ENCODE measurements around the gene SNX10. TPM values are rescaled to one million over a fixed set of nuclear protein-coding genes. Genes with fewer than 3 reads are reported as not detected.
A peak's percentile ranks its signal among the peaks of the same experiment; 100 is the strongest.

SNX10 gene
- total RNA-seq, 1 experiment from 2014 or later: 9.4 TPM

DNA sequence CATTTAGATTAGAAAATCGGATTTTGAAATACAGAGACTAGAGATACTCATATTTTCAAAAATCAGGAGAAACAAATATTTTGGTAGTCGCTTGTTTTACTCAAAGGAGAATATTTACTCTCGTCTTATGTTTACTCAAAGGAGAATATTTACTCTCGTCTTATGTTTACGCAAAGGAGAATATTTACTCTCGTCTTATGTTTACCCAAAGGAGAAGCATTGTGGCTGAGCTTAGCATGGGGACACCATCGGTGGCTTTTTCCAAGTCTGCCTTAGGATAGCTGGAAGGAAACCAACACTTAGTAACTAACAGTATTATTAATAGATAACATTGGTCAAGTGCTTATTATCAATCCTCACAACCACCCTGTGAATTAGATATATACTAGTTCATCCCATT is 71.8 kb downstream of the SNX10 start:
- no peaks in the 10 kb centered on the region for H4K20me1 ChIP-seq (ENCODE audit: control insufficient read depth, insufficient read depth, insufficient read length)
- no CpG with 5 or more reads among the region's 7 CpGs for WGBS (ENCODE audit: extremely low coverage, insufficient read length, low lambda C conversion rate)
- no peak overlapping the region for H2BK15ac ChIP-seq (ENCODE audit: low read depth, low read length)
- H3K27ac Mint-ChIP-seq: peak overlapping the region in 1 of 3 experiments; percentile 68; a peak in 1 of 7 replicates
- H2BK5ac ChIP-seq (ENCODE audit: insufficient read length, low read length): no peak overlapping the region
- H2AK5ac ChIP-seq (ENCODE audit: insufficient read length, low read length): no peak overlapping the region
- no peaks in the 10 kb centered on the region for H3K23me2 ChIP-seq (ENCODE audit: insufficient read length, low read depth, low read length, poor library complexity, severe bottlenecking)
- no peak overlapping the region for H3K27ac ChIP-seq (ENCODE audit: insufficient read length, low read depth, low read length)
- no peak overlapping the region for H3K23ac ChIP-seq (ENCODE audit: insufficient read length, low read depth, low read length)
- H4K91ac ChIP-seq (ENCODE audit: insufficient read length, low read depth, low read length): no peak overlapping the region
- H4K8ac ChIP-seq (replicated peaks; ENCODE audit: insufficient read length, low read depth, low read length): no peak overlapping the region
- 0 out of 2 replicates have a peak, but pooled peaks cover 2% of the 10 kb centered on the region for H3K4me1 ChIP-seq (ENCODE audit: insufficient read depth, low read length)
- no peaks in the 10 kb centered on the region for H3K27me3 Mint-ChIP-seq (ENCODE audit: low read depth)
- H2AFZ ChIP-seq (ENCODE audit: low read length): no peak overlapping the region
- H3K27me3 ChIP-seq (ENCODE audit: insufficient read depth, low read length): no peaks in the 10 kb centered on the region
- H3K14ac ChIP-seq (ENCODE audit: insufficient read depth, low read length): no peak overlapping the region
- no peaks in the 10 kb centered on the region for H3K9me3 Mint-ChIP-seq
- H2BK120ac ChIP-seq (ENCODE audit: low read depth, low read length, poor library complexity, severe bottlenecking): no peak overlapping the region
- no peak overlapping the region for H3T11ph ChIP-seq (ENCODE audit: low read length)
- DNase-seq: no peak
- TF ChIP-seq, protein P1, sequence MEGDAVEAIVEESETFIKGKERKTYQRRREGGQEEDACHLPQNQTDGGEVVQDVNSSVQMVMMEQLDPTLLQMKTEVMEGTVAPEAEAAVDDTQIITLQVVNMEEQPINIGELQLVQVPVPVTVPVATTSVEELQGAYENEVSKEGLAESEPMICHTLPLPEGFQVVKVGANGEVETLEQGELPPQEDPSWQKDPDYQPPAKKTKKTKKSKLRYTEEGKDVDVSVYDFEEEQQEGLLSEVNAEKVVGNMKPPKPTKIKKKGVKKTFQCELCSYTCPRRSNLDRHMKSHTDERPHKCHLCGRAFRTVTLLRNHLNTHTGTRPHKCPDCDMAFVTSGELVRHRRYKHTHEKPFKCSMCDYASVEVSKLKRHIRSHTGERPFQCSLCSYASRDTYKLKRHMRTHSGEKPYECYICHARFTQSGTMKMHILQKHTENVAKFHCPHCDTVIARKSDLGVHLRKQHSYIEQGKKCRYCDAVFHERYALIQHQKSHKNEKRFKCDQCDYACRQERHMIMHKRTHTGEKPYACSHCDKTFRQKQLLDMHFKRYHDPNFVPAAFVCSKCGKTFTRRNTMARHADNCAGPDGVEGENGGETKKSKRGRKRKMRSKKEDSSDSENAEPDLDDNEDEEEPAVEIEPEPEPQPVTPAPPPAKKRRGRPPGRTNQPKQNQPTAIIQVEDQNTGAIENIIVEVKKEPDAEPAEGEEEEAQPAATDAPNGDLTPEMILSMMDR (conservative IDR thresholded peaks at IDR 0.05): no peak
- H2BK20ac ChIP-seq (ENCODE audit: low read depth, low read length, poor library complexity, severe bottlenecking): no peak overlapping the region
- no peak overlapping the region for H3K4me2 ChIP-seq (ENCODE audit: insufficient read depth, insufficient read length, low read length)
- no peak overlapping the region for H3K56ac ChIP-seq (ENCODE audit: insufficient read length, low read depth, low read length)
- H3K79me1 ChIP-seq (ENCODE audit: insufficient read depth, low read depth, low read length, poor library complexity, severe bottlenecking): no peaks in the 10 kb centered on the region
- no peaks in the 10 kb centered on the region for H3K79me2 ChIP-seq (ENCODE audit: insufficient read depth, low read length)
- H3K18ac ChIP-seq (ENCODE audit: insufficient read length, low read depth, low read length): no peak overlapping the region
- H3K9ac ChIP-seq (ENCODE audit: extremely low read depth, insufficient read length, low read length): no peak overlapping the region
- H2BK12ac ChIP-seq (ENCODE audit: insufficient read length, low read depth, low read length): no peak overlapping the region
- H3K4ac ChIP-seq (ENCODE audit: low read depth, low read length): no peak overlapping the region
- no peaks in the 10 kb centered on the region for H3K9me3 ChIP-seq (ENCODE audit: control insufficient read depth, low read depth, low read length)
- no peaks in the 10 kb centered on the region for H3K36me3 Mint-ChIP-seq (ENCODE audit: insufficient read depth in 1 of 3, low read depth in 3 of 3)
- H4K5ac ChIP-seq (ENCODE audit: insufficient read length, low read depth, low read length): no peak overlapping the region
- H3K4me3 Mint-ChIP-seq: no peak overlapping the region
- peaks cover 8 to 10% of the 10 kb centered on the region in 2 experiments for H3K4me1 Mint-ChIP-seq

Measured in H9 (cell line).